Fibroblast of lung (primary cell): ENCODE data around the gene COPZ2. TPM values are rescaled to one million over a fixed set of nuclear protein-coding genes. Genes with fewer than 3 reads are reported as not detected.

ENCODE experiments used
- DNase-seq, 2 donors: peaks; one replicate each; pipeline versions ENCODE4 v3.0.0 to v3.0.0-alpha.2; 2010; ENCODE audit warnings: low read depth in 2 of 2
- H2AFZ ChIP-seq: 2 replicates; pipeline ENCODE4 v1.5.1; 2012; ENCODE audit warnings: low read length, control low read depth, inconsistent platforms
- H3K27ac ChIP-seq: 2 replicates; pipeline ENCODE4 v1.5.1; 2011; ENCODE audit warnings: low read length, control low read depth; ENCODE audit not compliant: insufficient read depth
- H3K27me3 ChIP-seq: 2 replicates; pipeline ENCODE4 v1.5.1; 2011; ENCODE audit warnings: mild to moderate bottlenecking, low read length; ENCODE audit not compliant: control insufficient read depth, insufficient read depth
- H3K36me3 ChIP-seq: 2 replicates; pipeline ENCODE4 v1.5.1; 2011; ENCODE audit warnings: low read length; ENCODE audit not compliant: control insufficient read depth, insufficient read depth
- H3K4me1 ChIP-seq: 2 replicates; pipeline ENCODE4 v1.5.1; 2011; ENCODE audit warnings: low read length; ENCODE audit not compliant: control insufficient read depth, insufficient read depth; ENCODE audit errors: extremely low read depth
- H3K4me2 ChIP-seq: 2 replicates; pipeline ENCODE4 v1.5.1; 2011; ENCODE audit warnings: low read length, control low read depth; ENCODE audit not compliant: insufficient read depth; ENCODE audit errors: extremely low read depth
- H3K4me3 ChIP-seq, 4 experiments: fragments of 200-600 bp in 1 of 4; sonication (generic) in 1 of 4; replicated peaks in 1 of 4; 2 replicates each; pipeline ENCODE4 v1.5.1; 2011 to 2016; ENCODE audit warnings: low read length in 4 of 4, low read depth in 3 of 4, mild to moderate bottlenecking in 3 of 4, control low read depth in 2 of 4, inconsistent platforms in 1 of 4, mixed read lengths in 1 of 4; ENCODE audit not compliant: insufficient read depth in 1 of 4; ENCODE audit errors: control extremely low read depth in 1 of 4
- H3K79me2 ChIP-seq: 2 replicates; pipeline ENCODE4 v1.5.1; 2012; ENCODE audit warnings: mild to moderate bottlenecking, low read length, inconsistent platforms; ENCODE audit not compliant: control insufficient read depth, insufficient read depth
- H3K9ac ChIP-seq: 2 replicates; pipeline ENCODE4 v1.5.1; 2011; ENCODE audit warnings: mild to moderate bottlenecking, low read length, control low read depth; ENCODE audit not compliant: insufficient read depth
- H3K9me3 ChIP-seq: 2 replicates; pipeline ENCODE4 v1.5.1; 2012; ENCODE audit warnings: low read depth, low read length; ENCODE audit not compliant: control insufficient read depth, insufficient read depth
- H4K20me1 ChIP-seq: 2 replicates; pipeline ENCODE4 v1.5.1; 2011; ENCODE audit warnings: low read length; ENCODE audit not compliant: control insufficient read depth, insufficient read depth; ENCODE audit errors: extremely low read depth
- CTCF ChIP-seq, 2 donors: IDR thresholded peaks in 1 of 2; conservative IDR thresholded peaks in 1 of 2; 1 replicate in 1 of 2; 2 replicates in 1 of 2; pipeline ENCODE4 v1.5.1; 2011 to 2012; ENCODE audit warnings: low read length in 2 of 2, control low read depth in 1 of 2, inconsistent platforms in 1 of 2, low read depth in 1 of 2, mild to moderate bottlenecking in 1 of 2
- EZH2 ChIP-seq: IDR thresholded peaks from 2 replicates; pipeline ENCODE4 v1.5.1; 2012; ENCODE audit warnings: low read length, control low read depth, mild to moderate bottlenecking; ENCODE audit errors: missing control alignments
- polyA plus RNA-seq, 2 donors: library from polyadenylated mRNA; depleted of rRNA in 1 of 2; stranded (reverse) in 1 of 2; unstranded in 1 of 2; fragments of >200 nt; gene quantifications; 2 replicates each; pipeline ENCODE4 v1.2.1, GENCODE V29; 2011 to 2012; ENCODE audit warnings: missing spikeins in 1 of 2
- total RNA-seq: library from RNA; depleted of rRNA; stranded (reverse); fragments of >200 nt; gene quantifications from 2 replicates; pipeline ENCODE4 v1.2.1, GENCODE V29; 2014

The COPZ2 gene
- total and polyA plus RNA-seq, 2 donors (not counting 1 experiment from before 2014, with no cell fraction given), result 63.1 to 97.9 TPM

DNA sequence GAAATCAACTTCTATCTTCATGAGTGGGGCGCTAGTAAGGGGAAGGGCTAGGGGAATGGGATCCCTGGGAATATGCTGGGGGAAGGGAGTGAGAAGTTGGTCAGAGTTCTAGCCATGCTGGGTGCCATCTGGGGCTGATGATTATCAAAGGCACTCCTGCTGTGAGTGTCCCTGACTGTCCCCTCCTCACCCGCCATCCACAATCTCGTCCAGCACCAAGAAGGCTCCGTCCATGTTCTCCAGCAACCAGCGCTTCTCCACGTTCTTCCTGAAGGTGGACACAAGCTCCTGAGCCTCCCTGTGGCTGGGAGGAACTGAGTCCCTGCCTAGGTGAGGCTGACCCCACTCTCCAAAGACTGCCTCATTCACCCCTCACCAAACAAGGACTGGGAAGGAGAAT lies 5.6 kb downstream of the COPZ2 start:
- Histone ChIP-seq H3K9me3 (no peaks in the 10 kb centered on the region), H4K20me1 (no peaks in the 10 kb centered on the region), H3K36me3 (peaks cover 5% of the 10 kb centered on the region), H3K9ac (no peak overlapping the region), H2AFZ (no peak overlapping the region), H3K4me1 (peaks cover 5% of the 10 kb centered on the region), H3K4me3 (no peak overlapping the region), H3K4me2 (no peak overlapping the region), H3K27ac (no peak overlapping the region), H3K27me3 (no peaks in the 10 kb centered on the region), H3K79me2 (no peaks in the 10 kb centered on the region)
- DNase-seq, result no peak
- no peak for TF ChIP-seq CTCF (conservative IDR thresholded peaks at IDR 0.05 in 1 of 2, IDR thresholded peaks at IDR 0.05 in 1 of 2; ENCODE audit: low read depth in 1 of 2, low read length in 2 of 2)
- no peak for TF ChIP-seq EZH2

DNA sequence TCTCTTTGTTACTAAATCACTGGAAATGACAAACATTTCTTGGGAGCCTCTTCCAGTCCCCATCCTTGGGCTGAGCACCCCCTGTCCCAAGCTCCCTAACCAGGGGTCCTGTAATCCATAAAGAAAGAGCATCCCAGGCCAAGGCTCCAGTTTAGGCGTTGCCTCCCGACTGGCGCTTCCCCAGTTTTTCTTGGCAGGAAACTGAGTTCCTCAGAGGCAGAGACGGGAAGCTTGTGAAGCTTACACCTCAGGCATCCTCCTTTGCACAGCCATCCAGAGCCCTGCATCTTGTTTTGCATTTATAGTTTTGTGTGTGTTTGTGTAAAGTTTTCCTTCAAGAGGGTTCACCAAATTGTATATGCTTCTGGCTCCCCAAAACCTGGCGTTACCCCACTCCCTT lies 7.1 kb downstream of the COPZ2 start:
- no peaks in the 10 kb centered on the region for H3K9me3 ChIP-seq
- H3K9ac ChIP-seq, result no peak overlapping the region
- no peak for TF ChIP-seq CTCF (conservative IDR thresholded peaks at IDR 0.05 in 1 of 2, IDR thresholded peaks at IDR 0.05 in 1 of 2; ENCODE audit: low read depth in 1 of 2, low read length in 2 of 2)
- TF ChIP-seq EZH2, result no peak
- no peak overlapping the region for H3K4me3 ChIP-seq
- no peak overlapping the region for H2AFZ ChIP-seq
- H3K36me3 ChIP-seq, result peaks cover 5% of the 10 kb centered on the region
- H3K79me2 ChIP-seq, result no peaks in the 10 kb centered on the region
- no peaks in the 10 kb centered on the region for H3K27me3 ChIP-seq
- peak in 1 of 2 donors; percentile 53 for DNase-seq
- H3K27ac ChIP-seq, result no peak overlapping the region
- peaks cover 13% of the 10 kb centered on the region for H3K4me1 ChIP-seq
- H4K20me1 ChIP-seq, result no peaks in the 10 kb centered on the region
- H3K4me2 ChIP-seq, result no peak overlapping the region

DNA sequence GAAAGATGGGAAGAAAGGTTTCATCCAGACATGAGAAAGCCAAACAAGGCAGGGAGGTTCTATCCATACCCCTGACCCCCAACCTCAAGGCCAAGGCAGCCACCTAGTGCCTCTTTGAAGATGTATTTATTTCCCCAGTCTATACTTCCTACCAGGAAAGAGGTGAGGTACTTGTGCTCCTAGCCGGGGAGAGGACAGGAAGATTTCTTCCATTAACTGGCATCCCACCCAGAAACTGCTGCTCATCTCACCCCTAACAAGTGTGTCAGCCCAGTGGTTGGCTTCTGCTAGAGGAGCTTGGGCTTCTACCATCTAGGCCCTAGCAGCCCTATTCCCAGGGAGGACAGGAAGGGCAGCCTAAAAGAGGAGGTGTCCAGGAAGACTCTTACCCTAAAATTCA lies 8.9 kb downstream of the COPZ2 start:
- Histone ChIP-seq H3K9ac (no peak overlapping the region), H3K79me2 (no peaks in the 10 kb centered on the region), H3K9me3 (no peaks in the 10 kb centered on the region), H3K4me1 (peaks cover 20% of the 10 kb centered on the region), H3K36me3 (peaks cover 5% of the 10 kb centered on the region), H4K20me1 (no peaks in the 10 kb centered on the region), H3K4me2 (no peak overlapping the region), H3K27me3 (no peaks in the 10 kb centered on the region), H3K4me3 (no peak overlapping the region), H3K27ac (no peak overlapping the region), H2AFZ (no peak overlapping the region)
- no peak for DNase-seq
- TF ChIP-seq EZH2 (no peak), CTCF (conservative IDR thresholded peaks at IDR 0.05 in 1 of 2, IDR thresholded peaks at IDR 0.05 in 1 of 2; ENCODE audit: low read depth in 1 of 2, low read length in 2 of 2) (no peak)
